ENCODE results near the gene DUOXA2. TPM values are rescaled to one million over a fixed set of nuclear protein-coding genes. Genes with fewer than 3 reads are reported as not detected.

DUOXA2 gene
- total RNA-seq, 1 donor from 2014 or later = 0.32 TPM

GRCh38 chr15:45123397-45123796, 9.3 kb downstream of the DUOXA2 start:
- Histone ChIP-seq H3K4me1 (no peaks in the 10 kb centered on the region), H3K27me3 (peaks cover 3% of the 10 kb centered on the region)

GRCh38 chr15:45126535-45127158, 12.5 kb downstream of the DUOXA2 start:
- Histone ChIP-seq H3K4me3 (no peak overlapping the region), H3K4me1 (no peaks in the 10 kb centered on the region), H3K36me3 (no peaks in the 10 kb centered on the region), H3K27ac (no peak overlapping the region), H3K9me3 (no peaks in the 10 kb centered on the region), H3K27me3 (peaks cover 6% of the 10 kb centered on the region)
- TF ChIP-seq CTCF (IDR thresholded peaks at IDR 0.05) = peak in 2 of 3 experiments; percentile 34 to 37
- intact Hi-C loops (cut with DNase I) = no loop called here
- DNase-seq (ENCODE audit: low spot score in 2 of 2) = no peak

More at GRCh38 chr15:45123397-45123796, 9.3 kb downstream of the DUOXA2 start:
- Histone ChIP-seq H3K4me3 (no peak overlapping the region), H3K9me3 (no peaks in the 10 kb centered on the region), H3K36me3 (no peaks in the 10 kb centered on the region), H3K27ac (no peak overlapping the region)
- TF ChIP-seq CTCF (IDR thresholded peaks at IDR 0.05) = no peak
- intact Hi-C loops (cut with DNase I) = no loop called here
- no peak for DNase-seq (ENCODE audit: low spot score in 2 of 2)

GRCh38 chr15:45128971-45129639, 15.0 kb downstream of the DUOXA2 start:
- TF ChIP-seq CTCF (IDR thresholded peaks at IDR 0.05) = no peak
- Histone ChIP-seq H3K9me3 (no peaks in the 10 kb centered on the region), H3K4me3 (peak overlapping the region; percentile 24 to 34), H3K4me1 (no peaks in the 10 kb centered on the region), H3K27me3 (peaks cover 6% of the 10 kb centered on the region), H3K27ac (no peak overlapping the region), H3K36me3 (no peaks in the 10 kb centered on the region)
- no peak for DNase-seq (ENCODE audit: low spot score in 2 of 2)
- intact Hi-C loops (cut with DNase I) = no loop called here

- TF ChIP-seq CTCF (IDR thresholded peaks at IDR 0.05) = no peak
- no peaks in the 10 kb centered on the region for H3K4me1 ChIP-seq
- no peak for DNase-seq (ENCODE audit: low spot score in 2 of 2)
- H3K36me3 ChIP-seq = no peaks in the 10 kb centered on the region
- peaks cover 6% of the 10 kb centered on the region for H3K27me3 ChIP-seq
- H3K9me3 ChIP-seq = no peaks in the 10 kb centered on the region
- no peak within 1 kb of the TSS for H3K27ac ChIP-seq
- peak within 1 kb of the TSS; percentile 24 to 34 for H3K4me3 ChIP-seq
- intact Hi-C loops (cut with DNase I) = no loop called here
Measured at GRCh38 chr15:45129651-45130129, 15.6 kb downstream of the DUOXA2 start, which contains the start of the genes DUOX1 and DUOXA1. Gene DUOX1 (plus strand): TSS chr15:45129994. CDS start chr15:45131967, 1,973 bp downstream. Gene DUOXA1 (minus strand): TSS chr15:45129879. CDS start chr15:45123014, 6,865 bp downstream.

- no peak for DNase-seq (ENCODE audit: low spot score in 2 of 2)
- H3K27me3 ChIP-seq = peaks cover 14% of the 10 kb centered on the region
Measured at GRCh38 chr15:45130291-45131000, 16.3 kb downstream of the DUOXA2 start.

More at GRCh38 chr15:45130291-45131000, 16.3 kb downstream of the DUOXA2 start:
- no peaks in the 10 kb centered on the region for H3K36me3 ChIP-seq
- TF ChIP-seq CTCF (IDR thresholded peaks at IDR 0.05) = no peak
- no peak overlapping the region for H3K27ac ChIP-seq
- H3K4me3 ChIP-seq = peak overlapping the region in 1 of 2 donors; percentile 24
- no peaks in the 10 kb centered on the region for H3K9me3 ChIP-seq
- peaks cover 0 to 4% of the 10 kb centered on the region in 2 donors for H3K4me1 ChIP-seq
- intact Hi-C loops (cut with DNase I) = no loop called here

Data from ascending aorta (tissue), 2 donors.